Large intestine (tissue), 3 donors: Measurements from ENCODE around the gene GRK7. TPM values are rescaled to one million over a fixed set of nuclear protein-coding genes. Genes with fewer than 3 reads are reported as not detected.
A peak's percentile ranks its signal among the peaks of the same experiment; 100 is the strongest.

ENCODE experiments used
- DNase-seq, 2 donors: peaks; one replicate each; pipeline versions ENCODE4 v3.0.0 to v3.0.0-alpha.2; 2013
- H3K27ac ChIP-seq: one replicate; pipeline ENCODE4 v1.5.1; 2013; ENCODE audit warnings: low read length
- H3K27me3 ChIP-seq: 2 replicates; pipeline ENCODE4 v1.6.1; 2013; ENCODE audit warnings: low read length; ENCODE audit not compliant: control insufficient read depth, insufficient read depth
- H3K36me3 ChIP-seq: 2 replicates; pipeline ENCODE4 v1.6.1; 2013; ENCODE audit warnings: low read length; ENCODE audit not compliant: control insufficient read depth, insufficient read depth
- H3K4me1 ChIP-seq: one replicate; pipeline ENCODE4 v1.6.1; 2013; ENCODE audit warnings: low read length; ENCODE audit not compliant: control insufficient read depth, insufficient read depth
- H3K4me3 ChIP-seq: one replicate; pipeline ENCODE4 v1.5.1; 2013; ENCODE audit warnings: low read length
- H3K9me3 ChIP-seq: one replicate; pipeline ENCODE4 v1.6.1; 2013; ENCODE audit warnings: mild to moderate bottlenecking, low read depth, low read length, moderate library complexity; ENCODE audit not compliant: control insufficient read depth
- WGBS: methylation state at CpG from one replicate; pipeline ENCODE4 v1.1.5; 2013; ENCODE audit warnings: low lambda C conversion rate; ENCODE audit not compliant: insufficient coverage; 5-methylcytosine and 5-hydroxymethylcytosine counted together
- polyA plus RNA-seq: library from polyadenylated mRNA; unstranded; fragments of 120-200 nt; gene quantifications from one replicate; pipeline ENCODE4 v1.2.1, GENCODE V29; 2013

Gene GRK7
- polyA plus RNA-seq, 1 donor, result not detected

GRCh38 chr3:141804778-141805639, 41.8 kb downstream of the GRK7 start:
- peaks cover 5% of the 10 kb centered on the region for H3K4me1 ChIP-seq
- no peaks in the 10 kb centered on the region for H3K36me3 ChIP-seq
- peaks cover 6% of the 10 kb centered on the region for H3K9me3 ChIP-seq
- H3K27ac ChIP-seq, result no peak overlapping the region
- WGBS, result 100% methylated on average over 1 of the region's 18 CpGs
- no peak for DNase-seq
- H3K27me3 ChIP-seq, result no peaks in the 10 kb centered on the region
- H3K4me3 ChIP-seq, result no peak overlapping the region

- H3K36me3 ChIP-seq, result no peaks in the 10 kb centered on the region
- H3K27me3 ChIP-seq, result no peaks in the 10 kb centered on the region
- peaks cover 5% of the 10 kb centered on the region for H3K4me1 ChIP-seq
- peak; percentile 48 to 73 for DNase-seq
- H3K9me3 ChIP-seq, result no peaks in the 10 kb centered on the region
- H3K27ac ChIP-seq, result no peak overlapping the region
- no peak overlapping the region for H3K4me3 ChIP-seq
- WGBS, result no CpG with 5 or more reads among the region's 7 CpGs
These were observed 44.2 kb downstream of the GRK7 start for GRCh38 chr3:141807277-141808033.

GRCh38 chr3:141808586-141808985, 45.4 kb downstream of the GRK7 start:
- H3K27ac ChIP-seq, result no peak overlapping the region
- H3K36me3 ChIP-seq, result no peaks in the 10 kb centered on the region
- no peaks in the 10 kb centered on the region for H3K27me3 ChIP-seq
- peaks cover 5% of the 10 kb centered on the region for H3K4me1 ChIP-seq
- 63% methylated on average over 1 of the region's 5 CpGs for WGBS
- no peaks in the 10 kb centered on the region for H3K9me3 ChIP-seq
- no peak overlapping the region for H3K4me3 ChIP-seq
- DNase-seq, result no peak

GRCh38 chr3:141810161-141810560, 47.0 kb downstream of the GRK7 start:
- 95% methylated on average over 2 of the region's 2 CpGs for WGBS
- DNase-seq, result no peak

GRCh38 chr3:141811348-141811747, 48.1 kb downstream of the GRK7 start:
- Histone ChIP-seq H3K27me3 (no peaks in the 10 kb centered on the region), H3K4me1 (peaks cover 5% of the 10 kb centered on the region), H3K27ac (no peak overlapping the region), H3K36me3 (no peaks in the 10 kb centered on the region), H3K4me3 (no peak overlapping the region), H3K9me3 (peaks cover 5% of the 10 kb centered on the region)
- DNase-seq, result no peak
- WGBS, result 88% methylated on average over 1 of the region's 3 CpGs

More at GRCh38 chr3:141810161-141810560, 47.0 kb downstream of the GRK7 start:
- Histone ChIP-seq H3K4me3 (no peak overlapping the region), H3K9me3 (no peaks in the 10 kb centered on the region), H3K27ac (no peak overlapping the region), H3K4me1 (peaks cover 5% of the 10 kb centered on the region), H3K36me3 (no peaks in the 10 kb centered on the region), H3K27me3 (no peaks in the 10 kb centered on the region)

GRCh38 chr3:141812084-141812483, 48.9 kb downstream of the GRK7 start:
- Histone ChIP-seq H3K36me3 (no peaks in the 10 kb centered on the region), H3K4me3 (no peak overlapping the region), H3K4me1 (peaks cover 4% of the 10 kb centered on the region), H3K27me3 (peaks cover 5% of the 10 kb centered on the region), H3K9me3 (peaks cover 5% of the 10 kb centered on the region), H3K27ac (no peak overlapping the region)
- DNase-seq, result no peak
- WGBS, result no CpG with 5 or more reads among the region's 5 CpGs

GRCh38 chr3:141812586-141812985, 49.4 kb downstream of the GRK7 start:
- DNase-seq, result no peak
- Histone ChIP-seq H3K9me3 (peaks cover 5% of the 10 kb centered on the region), H3K36me3 (no peaks in the 10 kb centered on the region), H3K27ac (no peak overlapping the region), H3K27me3 (peaks cover 5% of the 10 kb centered on the region), H3K4me3 (no peak overlapping the region), H3K4me1 (no peaks in the 10 kb centered on the region)
- WGBS, result no CpG with 5 or more reads among the region's 4 CpGs

Other genes with a start within 250 kb of the GRK7 start
- 110 TPM for gene RNF7, start 25.1 kb upstream of the GRK7 start, polyA plus RNA-seq
- 261 TPM for gene ATP1B3, start 113.2 kb downstream of the GRK7 start, polyA plus RNA-seq